ENCODE results near the gene DNAJC3.

DNA sequence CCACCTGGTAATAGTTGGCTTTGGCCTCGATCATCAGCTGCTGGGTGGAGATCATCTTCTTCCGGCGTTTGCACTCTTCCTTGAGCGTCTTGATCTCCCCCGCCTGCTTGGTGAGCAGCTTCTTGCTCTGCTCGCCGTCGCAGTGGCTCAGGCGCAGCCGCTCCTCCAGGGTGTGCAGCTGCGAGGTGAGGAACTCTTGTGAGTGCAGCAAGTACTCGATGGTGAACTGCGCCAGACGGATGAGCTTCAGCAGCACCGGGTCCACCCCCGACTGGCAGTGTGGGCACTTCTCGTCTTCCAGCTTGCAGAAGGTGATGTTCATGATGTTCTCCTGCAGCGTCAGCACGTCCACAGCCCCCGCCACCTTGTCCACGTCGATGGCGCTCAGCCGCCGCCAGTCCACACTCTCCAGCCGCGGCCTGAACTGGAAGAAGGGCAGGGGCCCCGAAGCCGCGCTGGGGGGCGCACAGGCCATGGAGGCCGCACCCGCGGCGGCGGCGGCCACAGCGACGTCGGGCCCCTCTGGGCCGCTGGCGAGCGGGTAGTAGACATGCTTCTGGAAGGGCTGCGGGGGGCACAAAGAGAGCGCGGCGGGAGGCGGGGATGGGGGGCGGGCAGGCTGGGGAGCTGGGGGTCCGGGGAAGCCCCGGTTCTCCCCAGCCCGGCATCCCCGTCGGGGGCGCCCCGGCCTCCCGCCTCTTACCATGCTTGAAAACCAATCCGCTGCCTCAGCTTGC lies 35.5 kb upstream of the DNAJC3 start:
- TF ChIP-seq, protein P1, sequence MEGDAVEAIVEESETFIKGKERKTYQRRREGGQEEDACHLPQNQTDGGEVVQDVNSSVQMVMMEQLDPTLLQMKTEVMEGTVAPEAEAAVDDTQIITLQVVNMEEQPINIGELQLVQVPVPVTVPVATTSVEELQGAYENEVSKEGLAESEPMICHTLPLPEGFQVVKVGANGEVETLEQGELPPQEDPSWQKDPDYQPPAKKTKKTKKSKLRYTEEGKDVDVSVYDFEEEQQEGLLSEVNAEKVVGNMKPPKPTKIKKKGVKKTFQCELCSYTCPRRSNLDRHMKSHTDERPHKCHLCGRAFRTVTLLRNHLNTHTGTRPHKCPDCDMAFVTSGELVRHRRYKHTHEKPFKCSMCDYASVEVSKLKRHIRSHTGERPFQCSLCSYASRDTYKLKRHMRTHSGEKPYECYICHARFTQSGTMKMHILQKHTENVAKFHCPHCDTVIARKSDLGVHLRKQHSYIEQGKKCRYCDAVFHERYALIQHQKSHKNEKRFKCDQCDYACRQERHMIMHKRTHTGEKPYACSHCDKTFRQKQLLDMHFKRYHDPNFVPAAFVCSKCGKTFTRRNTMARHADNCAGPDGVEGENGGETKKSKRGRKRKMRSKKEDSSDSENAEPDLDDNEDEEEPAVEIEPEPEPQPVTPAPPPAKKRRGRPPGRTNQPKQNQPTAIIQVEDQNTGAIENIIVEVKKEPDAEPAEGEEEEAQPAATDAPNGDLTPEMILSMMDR (IDR thresholded peaks at IDR 0.05) = no peak
- no peak for TF ChIP-seq ZFX (IDR thresholded peaks at IDR 0.05; ENCODE audit: borderline replicate concordance)
